ENCODE data around the gene FAAH. TPM values are rescaled to one million over a fixed set of nuclear protein-coding genes. Genes with fewer than 3 reads are reported as not detected.

FAAH gene
- total RNA-seq, 1 experiment from 2014 or later = 25.9 TPM

DNA sequence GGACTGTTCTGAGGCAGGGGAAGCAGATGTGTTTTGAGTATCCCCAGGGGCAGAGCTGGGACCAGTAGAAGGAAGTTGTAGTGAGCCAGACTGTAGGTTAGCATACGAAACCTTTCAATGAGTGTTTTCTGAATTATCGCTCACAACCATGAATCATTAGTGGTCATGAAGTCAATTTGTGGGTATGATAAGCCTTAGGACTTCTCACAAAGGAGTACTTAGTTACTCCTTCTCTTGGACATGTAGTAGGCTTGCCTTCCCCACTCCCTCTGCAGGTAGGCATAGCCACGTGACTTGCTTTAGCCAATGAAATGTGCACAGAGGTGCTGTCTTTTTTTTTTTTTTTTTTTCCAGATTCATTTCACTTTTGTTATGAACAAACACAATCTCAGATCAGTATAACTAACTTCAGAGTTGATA, 23.9 kb upstream of the FAAH start:
- no peak for TF ChIP-seq REST (IDR thresholded peaks at IDR 0.05; ENCODE audit: insufficient read depth in 1 of 2, low read depth in 2 of 2, low read length in 1 of 2)
- CTCF ChIA-PET = interaction anchor here (1.3 kb wide), 1 partner anchor 37 kb away, joined by 3 read pairs; no protein-coding TSS in a partner anchor
- BruUV-seq (replicated peaks) = no TSS peak
- ATAC-seq = no peak
- POLR2A ChIA-PET = interaction anchor here (0.7 kb wide), 1 partner anchor 24 kb away, joined by 3 read pairs; no protein-coding TSS in a partner anchor
- in situ Hi-C loops (cut with HindIII; ENCODE audit: low pct_unique_long_range_greater_than_20kb, low sequenced_read_pairs) (no loop called here), intact Hi-C loops (cut with micrococcal nuclease; ENCODE audit: unreplicated experiment) (no loop called here)
- Histone ChIP-seq H3K27me3 (ENCODE audit: control insufficient read depth, insufficient read depth, low read length) (no peaks in the 10 kb centered on the region), H3K27ac (ENCODE audit: low read length) (no peak overlapping the region), H3K4me3 (ENCODE audit: low read depth in 2 of 2, low read length in 2 of 2) (no peak overlapping the region), H3K4me1 (ENCODE audit: control insufficient read depth, insufficient read depth, low read length) (no peaks in the 10 kb centered on the region), H3K36me3 (ENCODE audit: control insufficient read depth, insufficient read depth, low read length) (no peaks in the 10 kb centered on the region), H3K9me3 (ENCODE audit: control insufficient read depth, insufficient read depth, low read depth, low read length) (no peaks in the 10 kb centered on the region)
- no peak for DNase-seq (ENCODE audit: low read depth, low spot score)

DNA sequence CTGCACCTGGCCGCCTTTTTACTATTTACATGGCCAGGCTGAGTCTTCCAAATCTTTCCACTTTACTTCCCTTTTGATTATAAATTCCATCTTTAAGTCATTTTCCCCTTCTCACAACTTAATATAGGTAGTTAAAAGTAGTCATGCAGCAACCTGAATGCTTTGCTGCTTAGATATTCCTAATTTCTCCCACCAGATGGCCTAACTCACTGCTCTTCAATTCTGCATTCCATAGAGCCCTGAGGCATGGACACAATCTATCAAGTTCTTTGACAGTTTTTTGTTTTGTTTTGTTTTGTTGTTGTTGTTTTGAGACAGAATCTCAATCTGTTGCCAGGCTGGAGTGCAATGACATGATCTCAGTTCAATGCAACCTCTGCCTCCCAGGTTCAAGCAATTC, 21.7 kb upstream of the FAAH start:
- BruUV-seq (replicated peaks) = no TSS peak

More for the DNA sequence above, 21.7 kb upstream of the FAAH start:
- Histone ChIP-seq H3K4me3 (ENCODE audit: low read depth in 2 of 2, low read length in 2 of 2) (no peak overlapping the region), H3K4me1 (ENCODE audit: control insufficient read depth, insufficient read depth, low read length) (no peaks in the 10 kb centered on the region), H3K27me3 (ENCODE audit: control insufficient read depth, insufficient read depth, low read length) (no peaks in the 10 kb centered on the region), H3K9me3 (ENCODE audit: control insufficient read depth, insufficient read depth, low read depth, low read length) (no peaks in the 10 kb centered on the region), H3K27ac (ENCODE audit: low read length) (no peak overlapping the region), H3K36me3 (ENCODE audit: control insufficient read depth, insufficient read depth, low read length) (no peaks in the 10 kb centered on the region)
- TF ChIP-seq TCF7L2 (IDR thresholded peaks at IDR 0.05; ENCODE audit: low read depth, low read length) = no peak
- no peak for TF ChIP-seq REST (IDR thresholded peaks at IDR 0.05; ENCODE audit: insufficient read depth in 1 of 2, low read depth in 2 of 2, low read length in 1 of 2)
- no peak for TF ChIP-seq POLR2AphosphoS5 (IDR thresholded peaks at IDR 0.05; ENCODE audit: low read depth, low read length)
- no peak for TF ChIP-seq SIN3A (IDR thresholded peaks at IDR 0.05; ENCODE audit: borderline replicate concordance, insufficient read depth, low read depth, low read length)
- TF ChIP-seq, protein P1, sequence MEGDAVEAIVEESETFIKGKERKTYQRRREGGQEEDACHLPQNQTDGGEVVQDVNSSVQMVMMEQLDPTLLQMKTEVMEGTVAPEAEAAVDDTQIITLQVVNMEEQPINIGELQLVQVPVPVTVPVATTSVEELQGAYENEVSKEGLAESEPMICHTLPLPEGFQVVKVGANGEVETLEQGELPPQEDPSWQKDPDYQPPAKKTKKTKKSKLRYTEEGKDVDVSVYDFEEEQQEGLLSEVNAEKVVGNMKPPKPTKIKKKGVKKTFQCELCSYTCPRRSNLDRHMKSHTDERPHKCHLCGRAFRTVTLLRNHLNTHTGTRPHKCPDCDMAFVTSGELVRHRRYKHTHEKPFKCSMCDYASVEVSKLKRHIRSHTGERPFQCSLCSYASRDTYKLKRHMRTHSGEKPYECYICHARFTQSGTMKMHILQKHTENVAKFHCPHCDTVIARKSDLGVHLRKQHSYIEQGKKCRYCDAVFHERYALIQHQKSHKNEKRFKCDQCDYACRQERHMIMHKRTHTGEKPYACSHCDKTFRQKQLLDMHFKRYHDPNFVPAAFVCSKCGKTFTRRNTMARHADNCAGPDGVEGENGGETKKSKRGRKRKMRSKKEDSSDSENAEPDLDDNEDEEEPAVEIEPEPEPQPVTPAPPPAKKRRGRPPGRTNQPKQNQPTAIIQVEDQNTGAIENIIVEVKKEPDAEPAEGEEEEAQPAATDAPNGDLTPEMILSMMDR (IDR thresholded peaks at IDR 0.05) = no peak; the same call in 1 of the 2 replicates
- DNase-seq (ENCODE audit: low read depth, low spot score) (no peak), ATAC-seq (no peak)
- intact Hi-C loops (cut with micrococcal nuclease; ENCODE audit: unreplicated experiment) (no loop called here), in situ Hi-C loops (cut with HindIII; ENCODE audit: low pct_unique_long_range_greater_than_20kb, low sequenced_read_pairs) (no loop called here)
- CTCF ChIA-PET = no interaction called here
- POLR2A ChIA-PET = no interaction called here

Measured in Panc1 (cell line).